Panc1 (cell line): Measurements from ENCODE around the gene AP3B2. TPM values are rescaled to one million over a fixed set of nuclear protein-coding genes. Genes with fewer than 3 reads are reported as not detected.
"Not testable (repeated sequence)": the region's sequence is repeated elsewhere in the genome, so short reads cannot be mapped to it uniquely, and the experiment has no call there.

Experiments used
- ATAC-seq: fragments of 200-7000 bp; cut with Tn5 transposase; 2 replicates; pipeline ENCODE4 v1.9.1; 2020; ENCODE audit warnings: mild to moderate bottlenecking, moderate library complexity
- BruUV-seq: library from RNA; stranded (reverse); fragments of 400-500 nt; replicated peaks from 2 replicates; lab custom pipeline; 2021; lab: Mats Ljungman, UMichigan
- CTCF ChIA-PET: fragments of 300-600 bp; sonication (Branson Sonifier 250); formaldehyde crosslinking; loops from one replicate; lab custom pipeline; 2022; ENCODE audit warnings: antibody characterized with exemption; lab: Charles Lee
- POLR2A ChIA-PET: fragments of 300-600 bp; sonication (Branson Sonifier 250); formaldehyde crosslinking; loops from one replicate; lab custom pipeline; 2022; ENCODE audit warnings: antibody characterized with exemption; lab: Charles Lee
- DNase-seq: peaks from one replicate; pipeline ENCODE4 v3.0.0-alpha.2; 2010; ENCODE audit warnings: low read depth, low spot score
- H3K27ac ChIP-seq: 2 replicates; pipeline ENCODE4 v1.5.1; 2011; ENCODE audit warnings: mild to moderate bottlenecking, low read length, inconsistent platforms
- H3K27me3 ChIP-seq: fragments of 200-500 bp; sonication (Bioruptor generic); 2 replicates; pipeline ENCODE4 v1.6.0; 2014; ENCODE audit warnings: low read length, inconsistent platforms; ENCODE audit not compliant: control insufficient read depth, insufficient read depth
- H3K36me3 ChIP-seq: fragments of 200-500 bp; sonication (Bioruptor generic); 2 replicates; pipeline ENCODE4 v1.5.1; 2014; ENCODE audit warnings: inconsistent platforms, mild to moderate bottlenecking, low read length, moderate library complexity; ENCODE audit not compliant: control insufficient read depth, insufficient read depth
- H3K4me1 ChIP-seq: 2 replicates; pipeline ENCODE4 v1.5.1; 2011; ENCODE audit warnings: inconsistent platforms, mild to moderate bottlenecking, low read length, moderate library complexity; ENCODE audit not compliant: control insufficient read depth, insufficient read depth
- H3K4me3 ChIP-seq, 2 experiments: 2 replicates each; pipeline ENCODE4 v1.5.1; 2011 to 2012; ENCODE audit warnings: low read depth in 2 of 2, low read length in 2 of 2, mild to moderate bottlenecking in 2 of 2, inconsistent platforms in 1 of 2, moderate library complexity in 1 of 2
- H3K9me3 ChIP-seq: fragments of 200-500 bp; sonication (Bioruptor generic); 2 replicates; pipeline ENCODE4 v1.5.1; 2014; ENCODE audit warnings: low read depth, mild to moderate bottlenecking, inconsistent platforms, low read length, moderate library complexity; ENCODE audit not compliant: control insufficient read depth, insufficient read depth
- CTCF ChIP-seq: fragments of 450-650 bp; IDR thresholded peaks from 2 replicates; pipeline ENCODE4 v1.5.1; 2017; ENCODE audit warnings: mild to moderate bottlenecking
- POLR2AphosphoS5 ChIP-seq: IDR thresholded peaks from 2 replicates; pipeline ENCODE4 v1.6.1; 2012; ENCODE audit warnings: mild to moderate bottlenecking, low read depth, low read length, moderate library complexity
- REST ChIP-seq, 2 experiments: IDR thresholded peaks; 2 replicates each; pipeline ENCODE4 v1.6.1; 2011 to 2012; ENCODE audit warnings: low read depth in 2 of 2, control low read depth in 1 of 2, low read length in 1 of 2, mild to moderate bottlenecking in 1 of 2, moderate library complexity in 1 of 2; ENCODE audit not compliant: insufficient read depth in 1 of 2
- SIN3A ChIP-seq: IDR thresholded peaks from 2 replicates; pipeline ENCODE4 v1.6.1; 2012; ENCODE audit warnings: low read depth, mild to moderate bottlenecking, low read length, moderate library complexity, borderline replicate concordance; ENCODE audit not compliant: insufficient read depth
- TCF7L2 ChIP-seq: IDR thresholded peaks from 2 replicates; pipeline ENCODE4 v1.6.1; 2011; ENCODE audit warnings: mild to moderate bottlenecking, low read depth, low read length, inconsistent platforms
- in situ Hi-C: cut with HindIII; loops from 2 replicates; pipeline ENCODE4 v1.10.0; 2016; ENCODE audit warnings: low sequenced_read_pairs, low pct_unique_long_range_greater_than_20kb
- intact Hi-C: fragments of 100-400 bp; cut with micrococcal nuclease; formaldehyde crosslinking; loops from one replicate; pipeline ENCODE4 v1.10.0; 2022; ENCODE audit not compliant: unreplicated experiment
- total RNA-seq: library from RNA; stranded (reverse); gene quantifications from one replicate; pipeline ENCODE4 v1.2.1, GENCODE V29; 2021; ENCODE audit not compliant: unreplicated experiment

Gene AP3B2
- total RNA-seq, 1 experiment from 2014 or later, result 0.95 TPM

GRCh38 chr15:82646250-82647044 is 63.2 kb downstream of the AP3B2 start:
- intact Hi-C loops (no loop called here), in situ Hi-C loops (no loop called here)
- DNase-seq, result no peak
- ATAC-seq, result no peak
- Histone ChIP-seq H3K9me3 (no peaks in the 10 kb centered on the region), H3K36me3 (no peaks in the 10 kb centered on the region), H3K27ac (peak overlapping the region; percentile 71; the same call in 1 of the 2 replicates), H3K4me1 (peaks cover 33% of the 10 kb centered on the region), H3K27me3 (no peaks in the 10 kb centered on the region), H3K4me3 (peak overlapping the region; percentile 51 to 57)
- ChIA-PET CTCF (no interaction called here), POLR2A (interaction anchor here (0.6 kb wide), 1 partner anchor 14 kb away, joined by 3 read pairs; no protein-coding TSS in a partner anchor)
- TF ChIP-seq CTCF (no peak), POLR2AphosphoS5 (no peak), TCF7L2 (no peak), REST (IDR thresholded peaks at IDR 0.05; ENCODE audit: insufficient read depth in 1 of 2, low read depth in 2 of 2, low read length in 1 of 2) (no peak), SIN3A (no peak)
- no TSS peak for BruUV-seq

DNA sequence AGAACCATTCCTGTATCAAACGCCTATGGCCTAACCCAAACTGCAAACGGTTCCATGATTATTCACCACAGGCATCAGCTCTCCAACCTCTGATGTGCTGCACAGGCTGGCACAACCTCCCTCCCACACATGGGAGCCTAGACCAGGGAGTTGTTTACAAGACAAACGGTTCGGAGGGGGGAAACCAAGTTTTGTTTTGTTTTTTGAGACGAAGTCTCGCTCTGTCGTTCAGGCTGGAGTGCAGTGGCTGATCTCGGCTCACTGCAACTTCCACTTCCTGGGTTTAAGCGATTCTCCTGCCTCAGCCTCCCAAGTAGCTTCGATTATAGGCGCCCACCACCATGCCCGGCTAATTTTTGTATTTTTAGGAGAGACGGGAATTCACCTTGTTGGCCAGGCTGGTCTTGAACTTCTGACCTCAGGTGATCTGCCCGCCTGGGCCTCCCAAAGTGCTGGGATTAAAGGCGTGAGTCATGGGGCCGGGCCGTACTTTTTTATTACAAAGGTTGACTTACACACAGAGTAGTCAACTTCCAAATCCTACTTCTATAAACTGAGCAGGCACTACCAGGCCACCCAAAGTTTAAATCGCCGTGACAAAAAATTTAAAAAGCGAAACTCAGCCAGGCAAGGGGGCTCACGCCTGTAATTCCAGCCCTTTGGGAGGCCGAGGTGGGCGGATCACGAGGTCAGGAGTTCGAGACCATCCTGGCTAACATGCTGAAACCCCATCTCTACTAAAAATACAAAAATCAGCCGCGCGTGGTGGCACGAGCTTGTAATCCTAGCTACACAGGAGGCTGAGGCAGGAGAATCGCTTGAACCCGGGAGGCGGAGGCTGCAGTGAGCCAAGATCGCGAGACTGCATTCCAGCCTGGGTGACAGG is 64.5 kb downstream of the AP3B2 start:
- H3K36me3 ChIP-seq, H3K4me3 ChIP-seq, POLR2A ChIA-PET, in situ Hi-C loops, intact Hi-C loops, BruUV-seq, ATAC-seq, CTCF ChIA-PET, DNase-seq, H3K9me3 ChIP-seq, H3K27me3 ChIP-seq: not testable (repeated sequence)
- Histone ChIP-seq H3K27ac (peak overlapping the region; percentile 30), H3K4me1 (peaks cover 33% of the 10 kb centered on the region)
